ENCODE data around the gene CDK5. TPM values are rescaled to one million over a fixed set of nuclear protein-coding genes. Genes with fewer than 3 reads are reported as not detected.
"Not testable (repeated sequence)": the region's sequence is repeated elsewhere in the genome, so short reads cannot be mapped to it uniquely, and the experiment has no call there.

CDK5 gene
- total RNA-seq, 2 experiments from 2014 or later = 10.0 to 10.1 TPM

GRCh38 chr7:151032936-151033863 lies 24.5 kb downstream of the CDK5 start:
- DNase-seq = no peak
- Mint-ChIP-seq H3K4me1 (ENCODE audit: low read depth) (peaks cover 10% of the 10 kb centered on the region), H3K36me3 (ENCODE audit: low read depth) (peaks cover 9% of the 10 kb centered on the region), H3K9me3 (no peaks in the 10 kb centered on the region), H3K27ac (no peak overlapping the region), H3K27me3 (ENCODE audit: low read depth) (no peaks in the 10 kb centered on the region), H3K4me3 (no peak overlapping the region)
- CTCF ChIA-PET = interaction anchor here (0.6 to 1.1 kb wide), 4 partner anchors 23 to 680 kb away, joined by 3 to 4 read pairs (median 3); no protein-coding TSS in a partner anchor
- intact Hi-C loops (cut with micrococcal nuclease) = no loop called here

GRCh38 chr7:151031011-151031410 lies 26.7 kb downstream of the CDK5 start:
- H3K4me1 Mint-ChIP-seq (ENCODE audit: low read depth) = peaks cover 20% of the 10 kb centered on the region
- CTCF ChIA-PET = interaction anchor here (0.6 to 1.0 kb wide), 2 partner anchors 28 to 81 kb away, joined by 4 read pairs; no protein-coding TSS in a partner anchor
- DNase-seq = no peak
- no peaks in the 10 kb centered on the region for H3K27me3 Mint-ChIP-seq (ENCODE audit: low read depth)
- no peaks in the 10 kb centered on the region for H3K9me3 Mint-ChIP-seq
- intact Hi-C loops (cut with micrococcal nuclease) = no loop called here
- peaks cover 9% of the 10 kb centered on the region for H3K36me3 Mint-ChIP-seq (ENCODE audit: low read depth)
- H3K4me3 Mint-ChIP-seq = no peak overlapping the region
- H3K27ac Mint-ChIP-seq = no peak overlapping the region

DNA sequence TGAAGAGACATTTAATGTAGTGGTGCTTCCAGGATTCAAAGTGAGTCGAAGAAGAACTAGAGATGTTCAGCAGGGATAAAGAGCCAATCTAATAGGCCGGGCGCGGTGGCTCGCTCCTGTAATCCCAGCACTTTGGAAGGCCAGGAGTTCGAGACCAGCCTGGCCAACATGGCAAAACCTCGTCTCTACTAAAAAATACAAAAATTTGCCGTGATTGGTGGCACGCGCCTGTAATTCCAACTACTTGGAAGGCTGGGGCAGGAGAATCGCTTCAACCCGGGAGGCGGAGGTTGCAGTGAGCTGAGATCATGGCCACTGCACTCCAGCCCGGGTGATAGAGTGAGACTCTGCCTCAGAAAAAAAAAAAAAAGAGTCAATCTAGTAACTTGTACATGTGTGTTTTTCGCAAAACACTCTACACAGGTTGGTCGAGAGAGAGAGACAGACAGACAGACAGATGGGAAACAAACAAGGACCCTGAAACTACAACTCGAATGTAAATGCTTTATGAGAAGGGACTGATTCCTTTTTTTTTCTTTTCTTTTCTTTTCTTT lies 28.7 kb downstream of the CDK5 start:
- Mint-ChIP-seq H3K27me3 (ENCODE audit: low read depth) (no peaks in the 10 kb centered on the region), H3K9me3 (no peaks in the 10 kb centered on the region), H3K36me3 (ENCODE audit: low read depth) (peaks cover 5% of the 10 kb centered on the region), H3K27ac (peak overlapping the region; percentile 90), H3K4me3 (peak overlapping the region; percentile 91), H3K4me1 (ENCODE audit: low read depth) (peaks cover 20% of the 10 kb centered on the region)
- CTCF ChIA-PET = interaction anchor here (1.4 to 2.7 kb wide), 2 partner anchors 10 kb away, joined by 8 to 12 read pairs; no protein-coding TSS in a partner anchor
- intact Hi-C loops (cut with micrococcal nuclease) = loop anchor here (1.0 to 2.0 kb wide), 4 partner anchors 29 to 198 kb away; partner anchors contain the start of genes ABCF2 and FASTK
- DNase-seq = no peak

DNA sequence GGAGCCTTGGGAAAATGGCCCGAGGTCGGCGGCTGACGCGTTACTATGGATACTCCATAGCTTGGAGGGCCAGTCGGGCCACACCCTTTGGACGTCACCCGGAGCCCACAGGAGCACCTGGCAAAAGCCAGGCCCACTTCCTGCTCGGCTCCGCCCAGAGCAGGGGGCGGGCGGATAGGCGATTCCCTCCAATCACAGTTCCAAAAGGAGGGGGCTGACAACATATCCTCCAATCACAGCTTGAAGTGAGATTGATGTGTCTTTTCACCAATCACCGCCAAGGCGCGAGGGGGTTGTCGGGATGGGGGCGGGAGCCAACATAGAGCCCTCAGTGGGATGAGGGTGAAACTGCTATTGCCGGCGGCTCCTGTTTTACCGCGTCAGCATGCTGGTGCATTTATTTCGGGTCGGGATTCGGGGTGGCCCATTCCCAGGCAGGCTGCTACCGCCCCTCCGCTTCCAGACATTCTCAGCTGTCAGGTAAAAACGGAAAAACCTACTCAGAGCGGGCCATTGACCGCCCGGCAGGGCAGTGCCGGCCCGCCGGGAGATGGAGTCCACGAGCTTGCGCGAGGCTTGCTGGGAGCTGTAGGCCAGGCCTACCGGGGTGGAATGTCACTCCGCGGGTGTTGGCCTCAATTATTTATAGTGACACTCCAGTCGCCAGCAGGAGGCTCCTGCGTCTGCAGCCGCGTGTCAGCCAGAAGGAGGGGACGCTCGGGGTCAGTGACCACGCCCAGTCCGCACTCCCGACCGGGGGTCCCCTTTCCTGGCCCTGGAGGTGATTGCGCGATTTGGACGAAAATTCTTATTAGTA lies 29.4 kb downstream of the CDK5 start, which contains the start of gene ABCB8:
Gene ABCB8 (plus strand): TSS at position 320 of the 817 bp plus-strand sequence. CDS start 66 bp downstream, at position 386.
- H3K27ac Mint-ChIP-seq = peak within 1 kb of the TSS; percentile 90
- DNase-seq = peak; percentile 100
- H3K9me3 Mint-ChIP-seq = no peaks in the 10 kb centered on the region
- H3K27me3 Mint-ChIP-seq (ENCODE audit: low read depth) = no peaks in the 10 kb centered on the region
- CTCF ChIA-PET = interaction anchor here (0.6 to 2.7 kb wide), 5 partner anchors 10 to 270 kb away, joined by 3 to 12 read pairs (median 8); no protein-coding TSS in a partner anchor
- peaks cover 5% of the 10 kb centered on the region for H3K36me3 Mint-ChIP-seq (ENCODE audit: low read depth)
- peak within 1 kb of the TSS; percentile 91 for H3K4me3 Mint-ChIP-seq
- peaks cover 20% of the 10 kb centered on the region for H3K4me1 Mint-ChIP-seq (ENCODE audit: low read depth)
- intact Hi-C loops (cut with micrococcal nuclease) = loop anchor here (1.0 to 2.0 kb wide), 4 partner anchors 30 to 198 kb away; partner anchors contain the start of genes ABCF2 and FASTK

GRCh38 chr7:151027728-151028130 lies 30.0 kb downstream of the CDK5 start:
- DNase-seq; H3K36me3 Mint-ChIP-seq (ENCODE audit: low read depth); H3K9me3 Mint-ChIP-seq; H3K27me3 Mint-ChIP-seq (ENCODE audit: low read depth): not testable (repeated sequence)
- peaks cover 20% of the 10 kb centered on the region for H3K4me1 Mint-ChIP-seq (ENCODE audit: low read depth)
- intact Hi-C loops (cut with micrococcal nuclease) = loop anchor here (1.0 to 2.0 kb wide), 4 partner anchors 31 to 199 kb away; partner anchors contain the start of genes ABCF2 and FASTK
- CTCF ChIA-PET = interaction anchor here (0.6 to 2.7 kb wide), 5 partner anchors 9 to 270 kb away, joined by 3 to 12 read pairs (median 8); no protein-coding TSS in a partner anchor
- H3K27ac Mint-ChIP-seq = peak overlapping the region; percentile 90
- H3K4me3 Mint-ChIP-seq = peak overlapping the region; percentile 91

DNA sequence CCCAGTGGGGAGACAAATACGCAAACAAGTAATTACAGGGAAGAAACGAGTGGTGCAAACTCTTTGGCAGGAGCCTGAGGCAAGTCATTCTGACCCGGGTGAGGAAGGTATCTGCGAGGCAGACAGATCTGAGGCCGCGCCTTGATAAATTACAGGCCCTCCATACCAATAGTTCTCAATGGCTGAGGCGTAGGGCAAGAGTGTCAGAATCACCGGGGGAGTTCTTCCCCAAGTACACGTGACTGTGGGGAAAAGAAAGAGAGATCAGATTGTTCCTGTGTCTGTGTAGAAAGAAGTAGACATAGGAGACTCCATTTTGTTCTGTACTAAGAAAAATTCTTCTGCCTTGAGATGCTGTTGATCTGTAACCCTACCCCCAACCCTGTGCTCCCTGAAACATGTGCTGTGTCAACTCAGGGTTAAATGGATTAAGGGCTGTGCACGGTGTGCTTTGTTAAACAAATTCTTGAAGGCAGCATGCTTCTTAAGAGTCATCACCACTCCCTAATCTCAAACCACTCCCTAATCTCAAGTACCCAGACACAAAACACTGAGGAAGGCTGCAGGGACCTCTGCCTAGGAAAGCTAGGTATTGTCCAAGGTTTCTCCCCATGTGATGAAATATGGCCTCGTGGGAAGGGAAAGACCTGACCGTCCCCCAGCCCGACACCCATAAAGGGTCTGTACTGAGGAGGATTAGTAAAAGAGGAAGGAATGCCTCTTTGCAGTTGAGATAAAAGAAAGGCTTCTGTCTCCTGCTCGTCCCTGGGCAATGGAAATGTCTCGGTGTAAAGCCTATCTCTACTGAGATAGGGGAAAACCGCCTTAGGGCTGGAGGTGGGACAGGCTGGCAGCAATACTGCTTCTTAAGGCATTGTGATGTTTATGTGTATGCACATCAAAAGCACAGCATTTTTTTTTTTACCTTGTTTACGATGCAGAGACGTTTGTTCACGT lies 30.6 kb downstream of the CDK5 start:
- intact Hi-C loops (cut with micrococcal nuclease); DNase-seq; H3K27me3 Mint-ChIP-seq (ENCODE audit: low read depth); H3K36me3 Mint-ChIP-seq (ENCODE audit: low read depth); H3K9me3 Mint-ChIP-seq: not testable (repeated sequence)
- CTCF ChIA-PET = interaction anchor here (1.1 to 2.7 kb wide), 5 partner anchors 8 to 84 kb away, joined by 3 to 12 read pairs (median 8); no protein-coding TSS in a partner anchor
- peaks cover 20% of the 10 kb centered on the region for H3K4me1 Mint-ChIP-seq (ENCODE audit: low read depth)
- H3K4me3 Mint-ChIP-seq = peak overlapping the region; percentile 91
- H3K27ac Mint-ChIP-seq = peak overlapping the region; percentile 90

DNA sequence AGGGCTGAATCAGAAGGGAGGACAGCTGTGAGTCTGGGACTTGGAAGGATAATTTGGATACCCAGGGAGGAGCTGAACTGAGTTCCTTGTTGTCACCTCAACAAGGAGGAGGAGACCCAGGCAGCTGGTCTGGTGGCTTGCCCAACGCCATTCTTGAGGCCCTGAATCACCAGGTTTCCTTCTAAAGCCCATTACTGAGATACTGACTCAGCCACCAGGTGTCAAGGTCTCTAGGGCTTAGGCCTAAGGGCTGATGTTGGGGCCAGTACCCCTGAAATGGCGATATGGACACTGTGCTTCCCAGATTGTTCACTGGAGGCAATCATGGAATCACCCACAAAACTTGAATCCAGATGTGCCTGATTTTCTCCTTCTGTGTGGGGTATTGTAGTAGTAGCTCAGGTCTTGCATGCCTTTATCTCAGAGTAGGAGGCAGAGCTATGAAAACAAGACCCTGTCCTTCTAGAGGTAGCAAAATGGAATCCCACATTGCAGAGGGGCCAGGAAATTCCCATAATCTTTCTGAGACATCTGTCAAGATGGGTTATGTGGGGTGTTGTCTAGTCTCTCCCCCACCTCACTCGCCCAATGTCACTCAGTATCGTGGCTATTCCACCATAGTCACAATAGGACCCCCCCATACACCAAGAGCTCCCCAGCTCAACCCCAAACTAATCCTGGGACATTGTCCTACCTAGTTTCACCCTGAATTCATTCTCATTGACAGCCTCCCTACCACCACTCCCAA lies 31.6 kb downstream of the CDK5 start:
- DNase-seq = no peak
- Mint-ChIP-seq H3K27ac (no peak overlapping the region), H3K4me1 (ENCODE audit: low read depth) (peaks cover 20% of the 10 kb centered on the region), H3K4me3 (no peak overlapping the region), H3K27me3 (ENCODE audit: low read depth) (no peaks in the 10 kb centered on the region), H3K36me3 (ENCODE audit: low read depth) (peaks cover 5% of the 10 kb centered on the region), H3K9me3 (no peaks in the 10 kb centered on the region)
- intact Hi-C loops (cut with micrococcal nuclease) = no loop called here
- CTCF ChIA-PET = interaction anchor here (1.3 to 1.5 kb wide), 2 partner anchors 8 to 9 kb away, joined by 3 read pairs; no protein-coding TSS in a partner anchor

DNA sequence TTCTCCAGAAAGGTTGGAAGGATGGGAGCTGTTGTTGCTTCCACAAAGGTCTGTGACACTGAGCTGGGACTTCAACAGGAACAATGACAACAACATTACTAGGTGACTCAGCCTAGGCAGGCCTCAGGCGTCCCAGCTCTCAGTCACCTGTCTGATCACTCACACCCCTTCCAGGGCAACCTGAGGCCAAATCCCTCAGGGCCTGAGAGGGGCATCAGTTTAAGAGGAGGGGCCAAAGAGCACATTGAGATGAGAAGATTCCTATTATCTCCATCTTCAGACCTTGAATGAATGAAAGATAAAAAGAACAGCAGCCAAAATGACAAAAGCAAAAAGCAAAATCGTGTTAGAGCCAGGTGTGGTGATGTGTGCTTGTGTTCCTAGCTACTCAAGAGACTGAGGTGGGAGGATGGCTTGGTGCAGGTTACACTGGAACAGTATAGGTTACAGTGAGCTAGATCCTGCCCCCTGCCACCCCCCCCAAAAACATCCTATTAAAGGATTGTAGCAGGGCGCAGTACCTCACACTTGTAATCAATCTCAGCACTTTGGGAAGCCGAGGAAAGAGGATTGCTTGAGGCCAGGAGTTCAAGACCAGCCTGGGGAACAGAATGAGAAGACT lies 33.2 kb downstream of the CDK5 start, which contains the start of gene ATG9B:
Gene ATG9B (minus strand): TSS at position 60 of the 622 bp plus-strand sequence. CDS start 71 bp downstream, outside the sequence.
- no peaks in the 10 kb centered on the region for H3K9me3 Mint-ChIP-seq
- H3K36me3 Mint-ChIP-seq (ENCODE audit: low read depth) = peaks cover 2% of the 10 kb centered on the region
- H3K4me3 Mint-ChIP-seq = no peak within 1 kb of the TSS
- H3K4me1 Mint-ChIP-seq (ENCODE audit: low read depth) = peaks cover 16% of the 10 kb centered on the region
- H3K27me3 Mint-ChIP-seq (ENCODE audit: low read depth) = peaks cover under 1% of the 10 kb centered on the region
- intact Hi-C loops (cut with micrococcal nuclease) = no loop called here
- DNase-seq = no peak
- no peak within 1 kb of the TSS for H3K27ac Mint-ChIP-seq
- CTCF ChIA-PET = interaction anchor here (0.9 kb wide), 1 partner anchor 16 kb away, joined by 3 read pairs; no protein-coding TSS in a partner anchor

DNA sequence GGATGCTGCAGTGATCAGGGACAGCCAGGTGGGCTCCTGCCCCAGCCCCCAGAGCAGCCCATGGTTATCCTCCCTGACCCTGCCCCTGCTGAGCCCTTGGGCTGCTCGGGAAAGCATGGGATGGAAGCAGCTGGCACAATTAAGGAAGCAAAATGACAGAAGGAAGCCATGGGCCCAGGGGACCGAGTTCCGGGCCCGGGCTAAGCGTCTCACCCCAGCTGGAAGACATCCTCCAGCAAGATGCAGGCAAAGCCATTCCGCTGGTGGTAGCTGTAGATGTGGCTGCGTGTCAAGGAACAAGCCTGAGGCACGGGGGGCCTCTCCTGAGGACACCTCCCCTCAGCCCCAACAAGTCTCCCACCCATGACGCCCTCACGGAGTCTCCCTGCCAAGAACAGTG lies 34.5 kb downstream of the CDK5 start:
- H3K4me1 Mint-ChIP-seq (ENCODE audit: low read depth) = peaks cover 18% of the 10 kb centered on the region
- H3K4me3 Mint-ChIP-seq = no peak overlapping the region
- no peak overlapping the region for H3K27ac Mint-ChIP-seq
- H3K27me3 Mint-ChIP-seq (ENCODE audit: low read depth) = peaks cover 6% of the 10 kb centered on the region
- CTCF ChIA-PET = no interaction called here
- intact Hi-C loops (cut with micrococcal nuclease) = no loop called here
- no peaks in the 10 kb centered on the region for H3K36me3 Mint-ChIP-seq (ENCODE audit: low read depth)
- no peak for DNase-seq
- H3K9me3 Mint-ChIP-seq = no peaks in the 10 kb centered on the region

DNA sequence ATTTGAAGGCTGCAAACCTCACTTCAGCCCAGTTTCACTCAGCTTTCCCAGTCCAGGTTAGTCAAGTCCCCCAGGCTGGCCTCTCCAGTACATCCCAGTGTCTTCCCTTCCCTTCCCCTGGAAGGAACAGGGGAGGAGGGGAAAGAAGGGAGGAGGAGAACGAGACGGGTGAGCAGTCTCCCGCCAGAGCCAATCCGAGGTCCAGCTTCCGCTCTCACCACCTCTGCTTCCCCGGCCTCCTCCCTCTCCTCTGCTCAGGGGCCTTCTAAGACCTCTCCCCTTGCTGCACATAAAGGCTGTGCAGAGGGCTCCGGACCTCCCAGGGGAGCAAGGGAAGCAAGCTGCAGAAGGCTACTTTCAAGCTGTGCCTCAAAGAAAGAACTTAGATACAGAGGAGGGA lies 37.5 kb downstream of the CDK5 start:
- H3K27ac Mint-ChIP-seq = no peak overlapping the region
- H3K4me1 Mint-ChIP-seq (ENCODE audit: low read depth) = peaks cover 30% of the 10 kb centered on the region
- no peaks in the 10 kb centered on the region for H3K36me3 Mint-ChIP-seq (ENCODE audit: low read depth)
- intact Hi-C loops (cut with micrococcal nuclease) = no loop called here
- CTCF ChIA-PET = interaction anchor here (0.6 to 4.3 kb wide), 7 partner anchors 9 to 515 kb away, joined by 3 to 32 read pairs (median 5); no protein-coding TSS in a partner anchor
- no peak overlapping the region for H3K4me3 Mint-ChIP-seq
- DNase-seq = no peak
- H3K9me3 Mint-ChIP-seq = no peaks in the 10 kb centered on the region
- peaks cover 7% of the 10 kb centered on the region for H3K27me3 Mint-ChIP-seq (ENCODE audit: low read depth)
